ENCODE data around the gene NCKIPSD. TPM values are rescaled to one million over a fixed set of nuclear protein-coding genes. Genes with fewer than 3 reads are reported as not detected.

Gene NCKIPSD
- total RNA-seq, 1 donor from 2014 or later, result 33.5 TPM

- DNase-seq (ENCODE audit: low spot score in 2 of 2, unreplicated experiment in 2 of 2), result no peak
- no peaks in the 10 kb centered on the region for H3K9me3 Mint-ChIP-seq
- H3K27me3 Mint-ChIP-seq (ENCODE audit: low read depth), result peaks cover 18% of the 10 kb centered on the region
- H3K27ac Mint-ChIP-seq, result no peak overlapping the region
- no peak for TF ChIP-seq CTCF (IDR thresholded peaks at IDR 0.05; ENCODE audit: unreplicated experiment)
- H3K36me3 Mint-ChIP-seq, result peaks cover 4% of the 10 kb centered on the region
- H3K4me3 Mint-ChIP-seq, result peak overlapping the region; percentile 58
- no peaks in the 10 kb centered on the region for H3K4me1 Mint-ChIP-seq
Observed at GRCh38 chr3:48655063-48655462, 30.7 kb downstream of the NCKIPSD start.

- TF ChIP-seq CTCF (IDR thresholded peaks at IDR 0.05; ENCODE audit: unreplicated experiment), result no peak
- Mint-ChIP-seq H3K4me3 (no peak overlapping the region), H3K4me1 (no peaks in the 10 kb centered on the region), H3K36me3 (no peaks in the 10 kb centered on the region), H3K27ac (no peak overlapping the region), H3K27me3 (ENCODE audit: low read depth) (peaks cover 18% of the 10 kb centered on the region), H3K9me3 (no peaks in the 10 kb centered on the region)
- no peak for DNase-seq (ENCODE audit: low spot score in 2 of 2, unreplicated experiment in 2 of 2)
Observed at GRCh38 chr3:48652923-48653715, 32.6 kb downstream of the NCKIPSD start.

- no peak overlapping the region for H3K4me3 Mint-ChIP-seq
- peaks cover 14% of the 10 kb centered on the region for H3K27me3 Mint-ChIP-seq (ENCODE audit: low read depth)
- no peak for TF ChIP-seq CTCF (IDR thresholded peaks at IDR 0.05; ENCODE audit: unreplicated experiment)
- H3K36me3 Mint-ChIP-seq, result no peaks in the 10 kb centered on the region
- no peak for DNase-seq (ENCODE audit: low spot score in 2 of 2, unreplicated experiment in 2 of 2)
- H3K4me1 Mint-ChIP-seq, result no peaks in the 10 kb centered on the region
- H3K27ac Mint-ChIP-seq, result no peak overlapping the region
- no peaks in the 10 kb centered on the region for H3K9me3 Mint-ChIP-seq
Observed at GRCh38 chr3:48651771-48652170, 33.9 kb downstream of the NCKIPSD start.

- H3K9me3 Mint-ChIP-seq, result no peaks in the 10 kb centered on the region
- H3K27ac Mint-ChIP-seq, result no peak overlapping the region
- TF ChIP-seq CTCF (IDR thresholded peaks at IDR 0.05; ENCODE audit: unreplicated experiment), result no peak
- no peaks in the 10 kb centered on the region for H3K36me3 Mint-ChIP-seq
- H3K27me3 Mint-ChIP-seq (ENCODE audit: low read depth), result peaks cover 14% of the 10 kb centered on the region
- no peak overlapping the region for H3K4me3 Mint-ChIP-seq
- no peaks in the 10 kb centered on the region for H3K4me1 Mint-ChIP-seq
- no peak for DNase-seq (ENCODE audit: low spot score in 2 of 2, unreplicated experiment in 2 of 2)
Observed at GRCh38 chr3:48650723-48651122, 35.0 kb downstream of the NCKIPSD start.

- DNase-seq (ENCODE audit: low spot score in 2 of 2, unreplicated experiment in 2 of 2), result no peak
- no peak for TF ChIP-seq CTCF (IDR thresholded peaks at IDR 0.05; ENCODE audit: unreplicated experiment)
- Mint-ChIP-seq H3K36me3 (no peaks in the 10 kb centered on the region), H3K27me3 (ENCODE audit: low read depth) (no peaks in the 10 kb centered on the region), H3K27ac (no peak overlapping the region), H3K9me3 (no peaks in the 10 kb centered on the region), H3K4me1 (no peaks in the 10 kb centered on the region), H3K4me3 (no peak overlapping the region)
Observed at GRCh38 chr3:48648188-48648850, 37.4 kb downstream of the NCKIPSD start.
